Putamen (tissue), 1 donor: ENCODE data around the gene GPER1.
"Not testable (repeated sequence)": the region's sequence is repeated elsewhere in the genome, so short reads cannot be mapped to it uniquely, and the experiment has no call there.

ENCODE experiments used
- DNase-seq: peaks from one replicate; pipeline ENCODE4 v3.0.0-alpha.2; 2016; ENCODE audit warnings: low spot score

GPER1 gene

GRCh38 chr7:1120791-1121190 lies 32.9 kb downstream of the GPER1 start:
- DNase-seq: no peak

GRCh38 chr7:1121476-1121875 lies 33.6 kb downstream of the GPER1 start:
- no peak for DNase-seq

GRCh38 chr7:1121886-1122831 lies 34.2 kb downstream of the GPER1 start:
- no peak for DNase-seq

- DNase-seq: no peak
Measured at GRCh38 chr7:1122832-1123501, 35.1 kb downstream of the GPER1 start.

GRCh38 chr7:1123715-1124114 lies 35.8 kb downstream of the GPER1 start:
- peak; percentile 59 for DNase-seq

- DNase-seq: no peak
Measured at GRCh38 chr7:1124164-1124563, 36.3 kb downstream of the GPER1 start.

- no peak for DNase-seq
Measured at GRCh38 chr7:1124816-1125602, 37.1 kb downstream of the GPER1 start.

GRCh38 chr7:1125603-1125969 lies 37.7 kb downstream of the GPER1 start:
- no peak for DNase-seq

- no peak for DNase-seq
Measured at GRCh38 chr7:1127001-1127400, 39.1 kb downstream of the GPER1 start.

- DNase-seq: no peak
Measured at GRCh38 chr7:1129431-1129830, 41.5 kb downstream of the GPER1 start.

- DNase-seq: no peak
Measured at GRCh38 chr7:1130021-1130990, 42.4 kb downstream of the GPER1 start.

- no peak for DNase-seq
Measured at GRCh38 chr7:1131471-1132265, 43.8 kb downstream of the GPER1 start.

- DNase-seq: no peak
Measured at GRCh38 chr7:1134951-1135350, 47.0 kb downstream of the GPER1 start.

GRCh38 chr7:1136841-1137516 lies 49.1 kb downstream of the GPER1 start:
- DNase-seq: no peak

GRCh38 chr7:1137517-1138167 lies 49.7 kb downstream of the GPER1 start:
- no peak for DNase-seq

GRCh38 chr7:1140476-1141104 lies 52.7 kb downstream of the GPER1 start:
- no peak for DNase-seq

GRCh38 chr7:1141651-1142050 lies 53.7 kb downstream of the GPER1 start:
- no peak for DNase-seq

GRCh38 chr7:1142051-1142635 lies 54.2 kb downstream of the GPER1 start:
- DNase-seq: no peak

- not testable (repeated sequence) for DNase-seq
Measured at GRCh38 chr7:1143031-1143430, 55.1 kb downstream of the GPER1 start.
